ENCODE results near the gene SLC25A21. TPM values are rescaled to one million over a fixed set of nuclear protein-coding genes. Genes with fewer than 3 reads are reported as not detected.

Gene SLC25A21
- total RNA-seq, 4 donors from 2014 or later, result 0.67 to 2.1 (median 0.91) TPM

DNA sequence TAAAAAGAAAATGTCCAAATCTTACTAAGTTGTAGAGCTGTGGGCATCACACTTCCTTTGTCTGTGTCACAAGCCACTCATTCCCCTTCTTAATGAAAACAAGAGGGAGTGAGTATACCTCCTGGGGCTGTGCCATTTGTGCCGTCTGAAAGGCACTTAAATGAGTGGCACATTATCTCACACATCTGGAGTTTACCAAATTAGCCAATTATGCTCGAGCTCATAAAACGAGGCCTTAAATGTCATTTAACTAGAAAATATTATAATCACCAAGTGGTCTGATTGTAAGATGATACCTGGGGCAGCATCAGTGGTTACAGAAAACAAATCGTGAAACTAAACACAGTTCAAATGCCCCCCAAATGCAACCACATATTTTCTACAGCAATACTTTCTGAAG is 364.7 kb downstream of the SLC25A21 start:
- intact Hi-C loops (cut with DNase I), result no loop called here
- no peaks in the 10 kb centered on the region for H3K27me3 ChIP-seq
- H3K27ac ChIP-seq, result no peak overlapping the region
- H3K9me3 ChIP-seq, result no peaks in the 10 kb centered on the region
- no peaks in the 10 kb centered on the region for H3K36me3 ChIP-seq
- TF ChIP-seq, protein P1, sequence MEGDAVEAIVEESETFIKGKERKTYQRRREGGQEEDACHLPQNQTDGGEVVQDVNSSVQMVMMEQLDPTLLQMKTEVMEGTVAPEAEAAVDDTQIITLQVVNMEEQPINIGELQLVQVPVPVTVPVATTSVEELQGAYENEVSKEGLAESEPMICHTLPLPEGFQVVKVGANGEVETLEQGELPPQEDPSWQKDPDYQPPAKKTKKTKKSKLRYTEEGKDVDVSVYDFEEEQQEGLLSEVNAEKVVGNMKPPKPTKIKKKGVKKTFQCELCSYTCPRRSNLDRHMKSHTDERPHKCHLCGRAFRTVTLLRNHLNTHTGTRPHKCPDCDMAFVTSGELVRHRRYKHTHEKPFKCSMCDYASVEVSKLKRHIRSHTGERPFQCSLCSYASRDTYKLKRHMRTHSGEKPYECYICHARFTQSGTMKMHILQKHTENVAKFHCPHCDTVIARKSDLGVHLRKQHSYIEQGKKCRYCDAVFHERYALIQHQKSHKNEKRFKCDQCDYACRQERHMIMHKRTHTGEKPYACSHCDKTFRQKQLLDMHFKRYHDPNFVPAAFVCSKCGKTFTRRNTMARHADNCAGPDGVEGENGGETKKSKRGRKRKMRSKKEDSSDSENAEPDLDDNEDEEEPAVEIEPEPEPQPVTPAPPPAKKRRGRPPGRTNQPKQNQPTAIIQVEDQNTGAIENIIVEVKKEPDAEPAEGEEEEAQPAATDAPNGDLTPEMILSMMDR (IDR thresholded peaks at IDR 0.05), result no peak
- TF ChIP-seq POLR2A (IDR thresholded peaks at IDR 0.05), result no peak
- H3K4me3 ChIP-seq, result no peak overlapping the region
- no peaks in the 10 kb centered on the region for H3K4me1 ChIP-seq
- DNase-seq, result no peak
- 55 to 68% methylated on average over 4 of the region's 4 CpGs for WGBS, 2 donors

DNA sequence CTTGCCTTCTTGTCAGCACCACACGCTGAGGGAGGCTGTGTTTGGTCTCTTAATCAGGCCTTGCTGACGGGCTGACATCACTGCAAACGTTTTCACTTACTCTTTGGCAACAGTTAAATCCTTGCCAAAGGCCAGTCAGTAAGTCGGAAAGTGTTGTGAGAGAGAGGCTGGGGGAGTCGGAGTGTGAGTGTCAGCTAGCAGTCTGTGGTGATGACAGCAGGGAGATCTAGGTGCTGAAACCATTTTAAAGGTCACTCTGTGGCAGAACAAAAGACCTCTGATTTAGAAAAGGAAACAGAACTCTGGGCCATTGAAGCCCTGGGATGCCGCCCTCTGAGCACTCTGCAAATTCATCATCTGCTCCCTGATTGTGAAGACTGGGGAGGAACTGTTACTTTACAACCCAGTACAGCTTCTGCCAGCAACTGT is 367.3 kb downstream of the SLC25A21 start:
- Histone ChIP-seq H3K4me3 (no peak overlapping the region), H3K27me3 (no peaks in the 10 kb centered on the region), H3K36me3 (no peaks in the 10 kb centered on the region), H3K27ac (no peak overlapping the region), H3K4me1 (no peaks in the 10 kb centered on the region), H3K9me3 (no peaks in the 10 kb centered on the region)
- TF ChIP-seq, protein P1 (IDR thresholded peaks at IDR 0.05), result no peak
- TF ChIP-seq POLR2A (IDR thresholded peaks at IDR 0.05), result no peak
- intact Hi-C loops (cut with DNase I), result no loop called here
- no peak for DNase-seq
- WGBS, 2 donors, result 43 to 45% methylated on average over 4 to 6 of the region's 6 CpGs

DNA sequence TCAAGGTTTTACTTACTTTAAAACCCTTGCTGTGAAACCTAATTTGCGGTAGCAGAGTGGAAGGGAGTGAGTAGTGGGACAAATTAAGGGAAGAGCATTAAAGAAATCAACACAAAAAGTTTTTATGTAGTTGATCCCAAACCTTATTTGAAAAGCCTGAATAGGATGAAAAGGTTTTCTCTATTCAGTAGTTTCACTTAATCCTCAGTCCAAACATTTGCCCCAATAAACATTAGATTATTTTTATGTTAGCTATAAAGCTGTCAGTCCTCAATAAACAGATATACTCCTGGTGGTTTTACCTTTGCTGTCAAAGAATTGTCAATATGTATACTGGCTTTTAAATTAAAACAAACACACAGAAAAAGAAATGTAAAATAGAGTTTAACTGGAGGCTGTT is 374.8 kb downstream of the SLC25A21 start:
- 80 to 87% methylated on average over 1 of the region's 1 CpG for WGBS, 2 donors
- intact Hi-C loops (cut with DNase I), result no loop called here

DNA sequence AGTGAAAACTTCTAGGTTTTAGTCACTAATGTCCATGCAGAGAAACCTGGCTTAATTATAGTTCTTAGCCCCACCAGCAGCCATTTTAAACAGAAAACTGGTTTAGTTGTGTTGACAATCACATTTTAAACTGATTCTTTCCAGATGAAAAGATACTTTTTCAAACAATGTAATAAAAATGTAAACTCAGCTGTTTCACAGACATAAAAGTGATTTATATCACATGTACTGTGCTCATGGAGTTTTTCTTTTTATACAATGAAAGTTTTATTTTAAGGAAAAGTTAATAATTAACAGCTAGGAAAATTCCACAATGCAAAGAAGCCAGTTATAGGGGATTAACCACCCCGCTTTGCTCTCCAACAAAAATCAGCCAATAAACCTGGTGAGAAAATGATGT is 381.0 kb downstream of the SLC25A21 start:
- H3K27ac ChIP-seq, result peak overlapping the region in 1 of 4 donors; percentile 80
- H3K4me3 ChIP-seq, result no peak overlapping the region
- H3K9me3 ChIP-seq, result no peaks in the 10 kb centered on the region
- intact Hi-C loops (cut with DNase I), result no loop called here
- no peaks in the 10 kb centered on the region for H3K36me3 ChIP-seq
- 45 to 64% methylated on average over 1 of the region's 1 CpG for WGBS, 2 donors
- H3K4me1 ChIP-seq, result peaks cover 0 to 80% (median 0%) of the 10 kb centered on the region in 3 donors
- no peak for DNase-seq
- TF ChIP-seq, protein P1 (IDR thresholded peaks at IDR 0.05), result no peak
- H3K27me3 ChIP-seq, result no peaks in the 10 kb centered on the region

More for the DNA sequence above, 374.8 kb downstream of the SLC25A21 start:
- Histone ChIP-seq H3K27me3 (no peaks in the 10 kb centered on the region), H3K36me3 (no peaks in the 10 kb centered on the region), H3K4me3 (no peak overlapping the region), H3K9me3 (no peaks in the 10 kb centered on the region), H3K4me1 (peaks cover 0 to 32% (median 0%) of the 10 kb centered on the region in 3 donors), H3K27ac (no peak overlapping the region)
- no peak for TF ChIP-seq POLR2A (IDR thresholded peaks at IDR 0.05)
- TF ChIP-seq, protein P1 (IDR thresholded peaks at IDR 0.05), result no peak
- DNase-seq, result no peak

DNA sequence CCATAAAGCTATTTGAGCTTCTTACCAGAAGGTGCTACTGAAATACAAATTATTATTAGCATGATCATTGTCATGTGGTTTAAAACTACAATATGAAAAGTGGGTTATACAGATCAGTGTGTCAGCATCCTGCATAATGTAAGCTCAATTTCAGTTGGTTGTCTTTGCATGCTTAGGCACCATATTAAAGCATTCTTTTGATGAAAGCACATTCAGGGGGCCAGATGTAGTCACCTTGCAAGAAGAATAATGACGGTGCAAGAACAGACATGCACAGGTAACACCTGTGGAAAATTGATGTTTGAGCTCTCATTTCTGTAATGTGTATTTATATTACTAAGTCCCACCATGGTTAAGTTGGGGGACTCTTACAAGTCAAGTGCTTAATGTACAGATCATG is 386.9 kb downstream of the SLC25A21 start:
- H3K4me3 ChIP-seq, result no peak overlapping the region
- no peaks in the 10 kb centered on the region for H3K27me3 ChIP-seq
- intact Hi-C loops (cut with DNase I), result no loop called here
- WGBS, 2 donors, result 19 to 62% methylated on average over 1 of the region's 1 CpG
- no peaks in the 10 kb centered on the region for H3K36me3 ChIP-seq
- DNase-seq, result no peak
- no peak overlapping the region for H3K27ac ChIP-seq
- TF ChIP-seq, protein P1 (IDR thresholded peaks at IDR 0.05), result no peak
- no peak for TF ChIP-seq POLR2A (IDR thresholded peaks at IDR 0.05)
- peaks cover 0 to 9% (median 0%) of the 10 kb centered on the region in 3 donors for H3K9me3 ChIP-seq
- peaks cover 0 to 60% (median 0%) of the 10 kb centered on the region in 3 donors for H3K4me1 ChIP-seq

All from esophagus squamous epithelium (tissue), 5 donors.